Measurements from ENCODE around the gene CRB2. TPM values are rescaled to one million over a fixed set of nuclear protein-coding genes. Genes with fewer than 3 reads are reported as not detected.

Gene CRB2
- total and polyA plus RNA-seq, 2 of the 4 experiments (the other 2 are of a cell fraction) = not detected

- Histone ChIP-seq H2BK15ac (ENCODE audit: low read depth, low read length) (no peak overlapping the region), H3K36me3 (ENCODE audit: control insufficient read depth, insufficient read depth, low read length) (no peaks in the 10 kb centered on the region), H3K27me3 (ENCODE audit: control insufficient read depth, insufficient read depth, low read length) (no peaks in the 10 kb centered on the region), H4K91ac (ENCODE audit: insufficient read depth, low read depth, low read length) (no peak overlapping the region), H3K56ac (ENCODE audit: extremely low read depth, insufficient read depth, low read length) (no peak overlapping the region), H2BK120ac (ENCODE audit: low read depth, low read length) (no peak overlapping the region), H3K27ac (ENCODE audit: insufficient read depth, low read length) (no peak overlapping the region), H3K9me3 (ENCODE audit: control insufficient read depth, insufficient read depth, low read length) (no peaks in the 10 kb centered on the region), H3K9ac (ENCODE audit: low read depth, low read length) (no peak overlapping the region), H2AK5ac (ENCODE audit: low read depth, low read length) (no peak overlapping the region), H4K5ac (ENCODE audit: low read depth, low read length) (no peak overlapping the region), H3K18ac (ENCODE audit: low read depth, low read length) (no peak overlapping the region), H3K79me1 (ENCODE audit: low read depth in 1 of 2, low read length in 2 of 2) (no peaks in the 10 kb centered on the region), H3K9me1 (ENCODE audit: insufficient read depth, low read length) (peaks cover 5% of the 10 kb centered on the region), H2AFZ (replicated peaks; ENCODE audit: low read length, poor library complexity) (no peak overlapping the region), H3K4me2 (ENCODE audit: low read depth, low read length) (no peak overlapping the region), H3K4ac (ENCODE audit: low read depth, low read length) (no peak overlapping the region), H4K8ac (ENCODE audit: low read depth in 2 of 2, low read length in 2 of 2) (no peak overlapping the region), H2BK5ac (ENCODE audit: low read depth, low read length, poor library complexity, severe bottlenecking) (no peak overlapping the region), H3K14ac (replicated peaks; ENCODE audit: low read depth, low read length) (no peak overlapping the region), H4K20me1 (ENCODE audit: insufficient read depth, low read length) (no peaks in the 10 kb centered on the region), H3K23ac (ENCODE audit: low read depth, low read length) (no peak overlapping the region), H2BK20ac (ENCODE audit: low read depth, low read length) (no peak overlapping the region), H3K4me1 (ENCODE audit: control insufficient read depth, insufficient read depth, low read length) (no peaks in the 10 kb centered on the region; the same call in 1 of the 2 replicates), H2AK9ac (replicated peaks; ENCODE audit: low read depth, low read length, poor library complexity) (no peak overlapping the region), H3K4me3 (ENCODE audit: insufficient read depth, low read depth, low read length) (no peak overlapping the region)
- BruUV-seq (replicated peaks) = no TSS peak
- no peak for DNase-seq
- in situ Hi-C loops (cut with MboI; ENCODE audit: low sequenced_read_pairs) (loop anchor here (10.0 kb wide), 1 partner anchor 912 kb away; no protein-coding TSS in a partner anchor), dilution Hi-C loops (cut with HindIII; ENCODE audit: low sequenced_read_pairs, unreplicated experiment) (no loop called here), intact Hi-C loops (cut with micrococcal nuclease) (loop anchor here (1.0 to 10.0 kb wide), 3 partner anchors 142 to 638 kb away; no protein-coding TSS in a partner anchor)
- WGBS, 2 experiments (ENCODE audit: extremely low coverage in 2 of 2, insufficient read length in 1 of 2) = 95% methylated on average over 8 of the region's 17 CpGs; no CpG with 5 or more reads in 1 of the 2 experiments
- ChIA-PET CTCF (no interaction called here), POLR2A (ENCODE audit: unreplicated experiment) (no interaction called here)
- no peak for ATAC-seq (ENCODE audit: low read depth)
- no peak for TF ChIP-seq CTCF (conservative IDR thresholded peaks at IDR 0.05; ENCODE audit: low read depth, low read length)
Measured at GRCh38 chr9:123402981-123403509, 47.0 kb downstream of the CRB2 start.

All from IMR-90 (cell line).